H9 (cell line): Measurements from ENCODE around the gene SLC29A1. TPM values are rescaled to one million over a fixed set of nuclear protein-coding genes. Genes with fewer than 3 reads are reported as not detected.

Source experiments
- DNase-seq: peaks from one replicate; pipeline ENCODE4 v3.0.0-alpha.2; 2017
- H2AFZ ChIP-seq: one replicate; pipeline ENCODE4 v1.6.1; 2013; ENCODE audit warnings: mild to moderate bottlenecking, low read length, control low read depth, moderate library complexity
- H2AK5ac ChIP-seq: 2 replicates; pipeline ENCODE4 v1.6.1; 2013; ENCODE audit warnings: low read length, control low read depth, mixed read lengths; ENCODE audit not compliant: insufficient read length
- H2BK120ac ChIP-seq: one replicate; pipeline ENCODE4 v1.6.1; 2013; ENCODE audit warnings: low read depth, mild to moderate bottlenecking, low read length, control low read depth, inconsistent platforms; ENCODE audit not compliant: poor library complexity, severe bottlenecking
- H2BK12ac ChIP-seq: 2 replicates; pipeline ENCODE4 v1.6.1; 2013; ENCODE audit warnings: low read length, control low read depth, mixed read lengths, low read depth; ENCODE audit not compliant: insufficient read length
- H2BK15ac ChIP-seq: 2 replicates; pipeline ENCODE4 v1.6.1; 2013; ENCODE audit warnings: low read depth, low read length, control low read depth
- H2BK20ac ChIP-seq: one replicate; pipeline ENCODE4 v1.6.1; 2013; ENCODE audit warnings: low read depth, mild to moderate bottlenecking, low read length, control low read depth, inconsistent platforms; ENCODE audit not compliant: poor library complexity, severe bottlenecking
- H2BK5ac ChIP-seq: 2 replicates; pipeline ENCODE4 v1.6.1; 2013; ENCODE audit warnings: low read length, control low read depth, mixed read lengths; ENCODE audit not compliant: insufficient read length
- H3K14ac ChIP-seq: 2 replicates; pipeline ENCODE4 v1.6.1; 2013; ENCODE audit warnings: low read length, control low read depth; ENCODE audit not compliant: insufficient read depth
- H3K18ac ChIP-seq: 2 replicates; pipeline ENCODE4 v1.6.1; 2013; ENCODE audit warnings: low read depth, mild to moderate bottlenecking, mixed read lengths, low read length, control low read depth; ENCODE audit not compliant: insufficient read length
- H3K23ac ChIP-seq: 2 replicates; pipeline ENCODE4 v1.6.1; 2013; ENCODE audit warnings: low read length, control low read depth, mixed read lengths, low read depth; ENCODE audit not compliant: insufficient read length
- H3K23me2 ChIP-seq: 2 replicates; pipeline ENCODE4 v1.6.1; 2013; ENCODE audit warnings: low read depth, mild to moderate bottlenecking, mixed read lengths, low read length, control low read depth; ENCODE audit not compliant: insufficient read length, poor library complexity, severe bottlenecking
- H3K27ac ChIP-seq: 2 replicates; pipeline ENCODE4 v1.5.1; 2013; ENCODE audit warnings: low read length, control low read depth, mixed read lengths, low read depth; ENCODE audit not compliant: insufficient read length
- H3K27me3 ChIP-seq: 2 replicates; pipeline ENCODE4 v1.6.1; 2013; ENCODE audit warnings: low read length, control low read depth, inconsistent platforms; ENCODE audit not compliant: insufficient read depth
- H3K4ac ChIP-seq: 2 replicates; pipeline ENCODE4 v1.6.1; 2013; ENCODE audit warnings: low read depth, mild to moderate bottlenecking, control low read depth, inconsistent platforms, low read length, moderate library complexity
- H3K4me1 ChIP-seq: 2 replicates; pipeline ENCODE4 v1.6.1; 2013; ENCODE audit warnings: low read length, control low read depth, inconsistent platforms; ENCODE audit not compliant: insufficient read depth
- H3K4me2 ChIP-seq: 2 replicates; pipeline ENCODE4 v1.6.1; 2013; ENCODE audit warnings: low read length, control low read depth, mixed read lengths; ENCODE audit not compliant: insufficient read length, insufficient read depth
- H3K56ac ChIP-seq: 2 replicates; pipeline ENCODE4 v1.6.1; 2013; ENCODE audit warnings: low read depth, mild to moderate bottlenecking, mixed read lengths, low read length, control low read depth; ENCODE audit not compliant: insufficient read length
- H3K79me1 ChIP-seq: 2 replicates; pipeline ENCODE4 v1.6.1; 2013; ENCODE audit warnings: low read depth, mild to moderate bottlenecking, moderate library complexity, low read length, control low read depth, inconsistent platforms; ENCODE audit not compliant: insufficient read depth, poor library complexity, severe bottlenecking
- H3K79me2 ChIP-seq: 2 replicates; pipeline ENCODE4 v1.6.1; 2013; ENCODE audit warnings: low read length, control low read depth, inconsistent platforms; ENCODE audit not compliant: insufficient read depth
- H3K9ac ChIP-seq: 2 replicates; pipeline ENCODE4 v1.6.1; 2013; ENCODE audit warnings: low read length, control low read depth, mixed read lengths; ENCODE audit not compliant: insufficient read length; ENCODE audit errors: extremely low read depth
- H3K9me3 ChIP-seq: one replicate; pipeline ENCODE4 v1.6.1; 2013; ENCODE audit warnings: low read depth, low read length, inconsistent platforms; ENCODE audit not compliant: control insufficient read depth
- H3T11ph ChIP-seq: one replicate; pipeline ENCODE4 v1.6.1; 2013; ENCODE audit warnings: mild to moderate bottlenecking, low read length, control low read depth, inconsistent platforms
- H4K20me1 ChIP-seq: one replicate; pipeline ENCODE4 v1.6.1; 2013; ENCODE audit not compliant: control insufficient read depth, insufficient read length, insufficient read depth
- H4K5ac ChIP-seq: 2 replicates; pipeline ENCODE4 v1.6.1; 2013; ENCODE audit warnings: low read depth, mild to moderate bottlenecking, mixed read lengths, low read length, control low read depth; ENCODE audit not compliant: insufficient read length
- H4K8ac ChIP-seq: replicated peaks from 2 replicates; pipeline ENCODE4 v1.6.1; 2013; ENCODE audit warnings: low read length, control low read depth, mixed read lengths, low read depth; ENCODE audit not compliant: insufficient read length
- H4K91ac ChIP-seq: 2 replicates; pipeline ENCODE4 v1.6.1; 2013; ENCODE audit warnings: low read depth, mild to moderate bottlenecking, moderate library complexity, mixed read lengths, low read length, control low read depth; ENCODE audit not compliant: insufficient read length
- H3K27ac Mint-ChIP-seq, 3 experiments: 2 replicates in 2 of 3; 3 replicates in 1 of 3; pipeline ENCODE4 v1.8.0; 2020 to 2021; ENCODE audit warnings: mixed read lengths in 3 of 3, mild to moderate bottlenecking in 1 of 3, moderate library complexity in 1 of 3
- H3K27me3 Mint-ChIP-seq: 2 replicates; pipeline ENCODE4 v1.8.0; 2021; ENCODE audit warnings: low read depth, mild to moderate bottlenecking, moderate library complexity, mixed read lengths
- H3K36me3 Mint-ChIP-seq, 3 experiments: 2 replicates in 2 of 3; 3 replicates in 1 of 3; pipeline ENCODE4 v1.8.0; 2020 to 2021; ENCODE audit warnings: low read depth in 3 of 3, mixed read lengths in 3 of 3; ENCODE audit not compliant: insufficient read depth in 1 of 3
- H3K4me1 Mint-ChIP-seq, 2 experiments: 2 replicates each; pipeline ENCODE4 v1.8.0; 2020; ENCODE audit warnings: mixed read lengths in 2 of 2
- H3K4me3 Mint-ChIP-seq, 2 experiments: 2 replicates in 1 of 2; 3 replicates in 1 of 2; pipeline ENCODE4 v1.8.0; 2020 to 2021; ENCODE audit warnings: mild to moderate bottlenecking in 2 of 2, mixed read lengths in 2 of 2, moderate library complexity in 1 of 2
- H3K9me3 Mint-ChIP-seq, 2 experiments: 2 replicates in 1 of 2; 3 replicates in 1 of 2; pipeline ENCODE4 v1.8.0; 2020; ENCODE audit warnings: mild to moderate bottlenecking in 2 of 2, mixed read lengths in 2 of 2, moderate library complexity in 1 of 2
- CTCF ChIP-seq: fragments of 200-600 bp; sonication (generic); conservative IDR thresholded peaks from 3 replicates; pipeline ENCODE4 v1.8.0; 2021; ENCODE audit warnings: antibody characterized with exemption, mild to moderate bottlenecking
- WGBS: extraction: QIAGEN DNeasy Blood & Tissue Kit; methylation state at CpG from one replicate; pipeline ENCODE4 v1.1.7; 2013; ENCODE audit warnings: missing lambda C conversion rate, low lambda C conversion rate, mixed read lengths; ENCODE audit not compliant: insufficient read length; ENCODE audit errors: extremely low coverage; 5-methylcytosine and 5-hydroxymethylcytosine counted together
- total RNA-seq: library from RNA; stranded (reverse); gene quantifications from 2 replicates; pipeline ENCODE4 v1.2.1, GENCODE V29; 2021

Gene SLC29A1
- total RNA-seq, 1 experiment from 2014 or later, result 124 TPM

- no CpG with 5 or more reads among the region's 7 CpGs for WGBS
- H3K23ac ChIP-seq, result no peak overlapping the region
Measured at GRCh38 chr6:44277763-44278162, 54.4 kb downstream of the SLC29A1 start.

More at GRCh38 chr6:44277763-44278162, 54.4 kb downstream of the SLC29A1 start:
- no peak overlapping the region for H3K9ac ChIP-seq
- no peaks in the 10 kb centered on the region for H3K23me2 ChIP-seq
- no peak overlapping the region for H3K56ac ChIP-seq
- H4K91ac ChIP-seq, result no peak overlapping the region
- H2AFZ ChIP-seq, result no peak overlapping the region
- H3K4me2 ChIP-seq, result no peak overlapping the region
- no peak overlapping the region for H2BK15ac ChIP-seq
- H2BK12ac ChIP-seq, result no peak overlapping the region
- Mint-ChIP-seq H3K4me3 (no peak overlapping the region), H3K9me3 (no peaks in the 10 kb centered on the region), H3K36me3 (no peaks in the 10 kb centered on the region; a peak in 1 of 7 replicates), H3K27ac (peak overlapping the region in 2 of 3 experiments; percentile 4 to 22; a peak in 2 of 7 replicates), H3K27me3 (peaks cover 17% of the 10 kb centered on the region), H3K4me1 (peaks cover 5% of the 10 kb centered on the region in 2 experiments)
- no peaks in the 10 kb centered on the region for H3K79me2 ChIP-seq
- H3K79me1 ChIP-seq, result no peaks in the 10 kb centered on the region
- DNase-seq, result no peak
- H3K4me1 ChIP-seq, result no peaks in the 10 kb centered on the region; the same call in 1 of the 2 replicates
- no peak overlapping the region for H2BK120ac ChIP-seq
- H4K20me1 ChIP-seq, result peaks cover 3% of the 10 kb centered on the region
- TF ChIP-seq CTCF, result no peak
- H3K27ac ChIP-seq, result no peak overlapping the region
- H4K5ac ChIP-seq, result no peak overlapping the region
- no peak overlapping the region for H4K8ac ChIP-seq
- no peak overlapping the region for H2BK20ac ChIP-seq
- H2AK5ac ChIP-seq, result no peak overlapping the region
- no peak overlapping the region for H3K4ac ChIP-seq
- H3K14ac ChIP-seq, result no peak overlapping the region
- H2BK5ac ChIP-seq, result no peak overlapping the region
- H3T11ph ChIP-seq, result no peak overlapping the region
- no peak overlapping the region for H3K18ac ChIP-seq
- H3K27me3 ChIP-seq, result no peaks in the 10 kb centered on the region
- H3K9me3 ChIP-seq, result no peaks in the 10 kb centered on the region
